HEK293 (cell line): ENCODE results near the gene LRRN2.
"Not testable (repeated sequence)": the region's sequence is repeated elsewhere in the genome, so short reads cannot be mapped to it uniquely, and the experiment has no call there.

Experiments
- CTCF ChIA-PET: fragments of 350-600 bp; formaldehyde crosslinking; extraction: SDS; loops from one replicate; lab custom pipeline; 2021; ENCODE audit warnings: antibody characterized with exemption; lab: Yijun Ruan, JAX
- POLR2A ChIA-PET: fragments of 300-600 bp; formaldehyde crosslinking; extraction: SDS; loops from one replicate; lab custom pipeline; 2020; ENCODE audit warnings: antibody characterized with exemption, inconsistent platforms; lab: Yijun Ruan, JAX
- H3K27ac ChIP-seq: fragments of 200-500 bp; sonication (Bioruptor generic); 2 replicates; pipeline ENCODE4 v1.5.1; 2014; ENCODE audit warnings: low read depth, low read length, control low read depth, inconsistent platforms; ENCODE audit errors: extremely low read depth
- H3K36me3 ChIP-seq, 2 experiments: fragments of 200-500 bp in 1 of 2; sonication (Bioruptor generic) in 1 of 2; 1 replicate in 1 of 2; 2 replicates in 1 of 2; pipeline ENCODE4 v1.5.1; 2014 to 2017; ENCODE audit warnings: inconsistent platforms in 2 of 2, low read length in 2 of 2; ENCODE audit not compliant: control insufficient read depth in 2 of 2, insufficient read depth in 1 of 2
- H3K4me1 ChIP-seq: fragments of 200-500 bp; sonication (Bioruptor generic); 2 replicates; pipeline ENCODE4 v1.5.1; 2014; ENCODE audit warnings: mild to moderate bottlenecking, low read length, inconsistent platforms; ENCODE audit not compliant: control insufficient read depth, insufficient read depth
- H3K4me3 ChIP-seq: 2 replicates; pipeline ENCODE4 v1.5.1; 2011; ENCODE audit warnings: low read depth, mild to moderate bottlenecking, control low read depth, low read length, moderate library complexity
- H3K9me3 ChIP-seq: fragments of 200-500 bp; sonication (Bioruptor generic); 2 replicates; pipeline ENCODE4 v1.5.1; 2014; ENCODE audit warnings: low read depth, low read length, inconsistent platforms; ENCODE audit not compliant: control insufficient read depth, insufficient read depth
- BCL11A ChIP-seq: fragments of 450-650 bp; formaldehyde crosslinking; IDR thresholded peaks from 2 replicates; pipeline ENCODE4 v1.5.1; 2016; ENCODE audit warnings: low read depth, missing biosample characterization, missing genetic modification characterization
- GLIS1 ChIP-seq: fragments of 450-650 bp; formaldehyde crosslinking; IDR thresholded peaks from 2 replicates; pipeline ENCODE4 v1.5.1; 2016; ENCODE audit warnings: missing biosample characterization, missing genetic modification characterization
- HOXD13 ChIP-seq: sonication (generic); formaldehyde crosslinking; IDR thresholded peaks from 2 replicates; pipeline ENCODE4 v1.8.0; 2022; ENCODE audit warnings: missing genetic modification reagents, borderline replicate concordance
- PBX3 ChIP-seq: sonication (generic); formaldehyde crosslinking; IDR thresholded peaks from 2 replicates; pipeline ENCODE4 v1.8.1; 2022; ENCODE audit warnings: mild to moderate bottlenecking, moderate library complexity, missing genetic modification reagents
- ZEB2 ChIP-seq: fragments of 450-650 bp; formaldehyde crosslinking; IDR thresholded peaks from 2 replicates; pipeline ENCODE4 v1.5.1; 2016; ENCODE audit warnings: missing biosample characterization, missing genetic modification characterization
- ZNF18 ChIP-seq: fragments of 450-650 bp; formaldehyde crosslinking; IDR thresholded peaks from 2 replicates; pipeline ENCODE4 v1.5.1; 2016; ENCODE audit warnings: missing biosample characterization, missing genetic modification characterization
- ZNF266 ChIP-seq: fragments of 450-650 bp; formaldehyde crosslinking; IDR thresholded peaks from 2 replicates; pipeline ENCODE4 v1.5.1; 2016; ENCODE audit warnings: missing biosample characterization, missing genetic modification characterization, low read depth
- ZNF366 ChIP-seq: fragments of 450-650 bp; formaldehyde crosslinking; conservative IDR thresholded peaks from 2 replicates; pipeline ENCODE4 v1.5.1; 2016; ENCODE audit warnings: missing biosample characterization, missing genetic modification characterization
- ZNF398 ChIP-seq: fragments of 450-650 bp; formaldehyde crosslinking; IDR thresholded peaks from 2 replicates; pipeline ENCODE4 v1.5.1; 2017; ENCODE audit warnings: missing biosample characterization, missing genetic modification characterization
- ZNF596 ChIP-seq: fragments of 450-650 bp; IDR thresholded peaks from 2 replicates; pipeline ENCODE4 v1.5.0; 2018; ENCODE audit warnings: missing biosample characterization, mild to moderate bottlenecking, missing genetic modification characterization, moderate library complexity
- ZNF658 ChIP-seq: fragments of 450-650 bp; formaldehyde crosslinking; IDR thresholded peaks from 2 replicates; pipeline ENCODE4; 2016; ENCODE audit warnings: missing biosample characterization, missing genetic modification characterization
- ZNF664 ChIP-seq: fragments of 450-650 bp; formaldehyde crosslinking; IDR thresholded peaks from 2 replicates; pipeline ENCODE4 v1.5.1; 2016; ENCODE audit warnings: missing biosample characterization, missing genetic modification characterization

LRRN2 gene

GRCh38 chr1:204692841-204693356 lies 7.4 kb upstream of the LRRN2 start:
- no peak for TF ChIP-seq BCL11A
- TF ChIP-seq ZNF596 (tag by site-specific recombination), result peak; percentile 98
- TF ChIP-seq ZNF366 (tag by site-specific recombination), result peak; percentile 68; the same call in 1 of the 2 replicates
- peak; percentile 47 for TF ChIP-seq ZNF398 (tag by site-specific recombination)
- TF ChIP-seq ZNF18 (tag by site-specific recombination), result no peak
- H3K27ac ChIP-seq, result no peak overlapping the region
- CTCF ChIA-PET, result interaction anchor here (1.2 to 3.1 kb wide), 4 partner anchors 54 to 109 kb away, joined by 4 to 9 read pairs (median 4); no protein-coding TSS in a partner anchor
- no peaks in the 10 kb centered on the region for H3K9me3 ChIP-seq
- no peaks in the 10 kb centered on the region for H3K4me1 ChIP-seq
- H3K4me3 ChIP-seq, result no peak overlapping the region
- POLR2A ChIA-PET, result no interaction called here
- no peaks in the 10 kb centered on the region for H3K36me3 ChIP-seq

GRCh38 chr1:204692325-204692840 lies 6.8 kb upstream of the LRRN2 start:
- Histone ChIP-seq H3K4me1 (no peaks in the 10 kb centered on the region), H3K27ac (no peak overlapping the region), H3K36me3 (no peaks in the 10 kb centered on the region), H3K9me3 (no peaks in the 10 kb centered on the region), H3K4me3 (no peak overlapping the region)
- ChIA-PET POLR2A (no interaction called here), CTCF (interaction anchor here (0.9 to 3.1 kb wide), 5 partner anchors 11 to 109 kb away, joined by 3 to 9 read pairs (median 4); no protein-coding TSS in a partner anchor)
- TF ChIP-seq GLIS1 (peak; percentile 20; the same call in 1 of the 2 replicates), HOXD13 (CRISPR knock-in tag) (no peak), ZNF658 (tag by site-specific recombination) (no peak)

- POLR2A ChIA-PET, H3K36me3 ChIP-seq, H3K4me1 ChIP-seq, H3K9me3 ChIP-seq, H3K4me3 ChIP-seq, H3K27ac ChIP-seq: not testable (repeated sequence)
- CTCF ChIA-PET, result interaction anchor here (0.7 to 1.7 kb wide), 4 partner anchors 10 to 751 kb away, joined by 3 to 5 read pairs (median 4); no protein-coding TSS in a partner anchor
Measured at GRCh38 chr1:204691328-204691730, 5.8 kb upstream of the LRRN2 start.

- CTCF ChIA-PET, result interaction anchor here (0.5 to 2.5 kb wide), 4 partner anchors 58 to 118 kb away, joined by 3 to 9 read pairs (median 4); no protein-coding TSS in a partner anchor
- Histone ChIP-seq H3K4me1 (no peaks in the 10 kb centered on the region), H3K9me3 (no peaks in the 10 kb centered on the region), H3K4me3 (no peak overlapping the region), H3K36me3 (no peaks in the 10 kb centered on the region), H3K27ac (no peak overlapping the region)
- no peak for TF ChIP-seq ZNF266
- TF ChIP-seq ZEB2, result no peak
- TF ChIP-seq, all 188 proteins: peak for 0
- POLR2A ChIA-PET, result no interaction called here
Measured at GRCh38 chr1:204688776-204689175, 3.2 kb upstream of the LRRN2 start.

- no peak overlapping the region for H3K27ac ChIP-seq
- H3K9me3 ChIP-seq, result no peaks in the 10 kb centered on the region
- no peaks in the 10 kb centered on the region for H3K36me3 ChIP-seq
- POLR2A ChIA-PET, result no interaction called here
- TF ChIP-seq ZNF664 (tag by site-specific recombination) (peak; percentile 79; the same call in 1 of the 2 replicates), PBX3 (CRISPR knock-in tag) (no peak)
- H3K4me3 ChIP-seq, result no peak overlapping the region
- H3K4me1 ChIP-seq, result no peaks in the 10 kb centered on the region
- CTCF ChIA-PET, result interaction anchor here (0.5 to 2.5 kb wide), 5 partner anchors 59 to 119 kb away, joined by 3 to 9 read pairs (median 5); no protein-coding TSS in a partner anchor
Measured at GRCh38 chr1:204688007-204688406, 2.5 kb upstream of the LRRN2 start.
